Fibroblast of pulmonary artery (primary cell): Measurements from ENCODE around the gene ST3GAL5.
"Not testable (repeated sequence)": the region's sequence is repeated elsewhere in the genome, so short reads cannot be mapped to it uniquely, and the experiment has no call there.

Source experiments
- DNase-seq: peaks from one replicate; pipeline ENCODE4 v3.0.0-alpha.2; 2010; ENCODE audit warnings: low read depth
- H3K4me3 ChIP-seq: replicated peaks from 2 replicates; pipeline ENCODE4 v1.5.1; 2011; ENCODE audit warnings: low read depth, mild to moderate bottlenecking, control low read depth, low read length, moderate library complexity
- TF ChIP-seq, protein P1 (sequence below): IDR thresholded peaks from 2 replicates; pipeline ENCODE4 v1.5.1; 2011; ENCODE audit warnings: mild to moderate bottlenecking, control low read depth, low read length, inconsistent platforms; ENCODE audit errors: missing control alignments

Gene ST3GAL5

DNA sequence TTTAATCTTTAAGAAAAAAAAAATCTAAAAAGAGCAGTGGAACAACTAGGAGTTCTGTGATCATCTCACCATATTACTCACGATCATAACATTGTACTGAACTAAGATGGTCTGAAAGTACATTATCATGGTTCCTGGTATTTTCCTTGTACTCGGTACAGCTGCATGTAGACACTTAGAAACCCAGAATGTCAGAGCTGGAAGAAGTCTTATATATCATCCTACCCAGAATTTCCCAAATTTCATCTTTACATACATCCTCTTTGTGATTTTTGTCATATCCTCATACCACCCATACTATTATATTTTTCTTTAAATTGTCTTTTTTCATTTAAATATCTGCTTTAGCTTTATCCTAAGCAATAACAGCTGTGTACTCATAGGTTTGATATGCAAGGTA, 12.4 kb upstream of the ST3GAL5 start:
- DNase-seq = no peak
- TF ChIP-seq, protein P1, sequence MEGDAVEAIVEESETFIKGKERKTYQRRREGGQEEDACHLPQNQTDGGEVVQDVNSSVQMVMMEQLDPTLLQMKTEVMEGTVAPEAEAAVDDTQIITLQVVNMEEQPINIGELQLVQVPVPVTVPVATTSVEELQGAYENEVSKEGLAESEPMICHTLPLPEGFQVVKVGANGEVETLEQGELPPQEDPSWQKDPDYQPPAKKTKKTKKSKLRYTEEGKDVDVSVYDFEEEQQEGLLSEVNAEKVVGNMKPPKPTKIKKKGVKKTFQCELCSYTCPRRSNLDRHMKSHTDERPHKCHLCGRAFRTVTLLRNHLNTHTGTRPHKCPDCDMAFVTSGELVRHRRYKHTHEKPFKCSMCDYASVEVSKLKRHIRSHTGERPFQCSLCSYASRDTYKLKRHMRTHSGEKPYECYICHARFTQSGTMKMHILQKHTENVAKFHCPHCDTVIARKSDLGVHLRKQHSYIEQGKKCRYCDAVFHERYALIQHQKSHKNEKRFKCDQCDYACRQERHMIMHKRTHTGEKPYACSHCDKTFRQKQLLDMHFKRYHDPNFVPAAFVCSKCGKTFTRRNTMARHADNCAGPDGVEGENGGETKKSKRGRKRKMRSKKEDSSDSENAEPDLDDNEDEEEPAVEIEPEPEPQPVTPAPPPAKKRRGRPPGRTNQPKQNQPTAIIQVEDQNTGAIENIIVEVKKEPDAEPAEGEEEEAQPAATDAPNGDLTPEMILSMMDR = no peak
- no peak overlapping the region for H3K4me3 ChIP-seq

- H3K4me3 ChIP-seq = no peak overlapping the region
- TF ChIP-seq, protein P1 = no peak
- DNase-seq = no peak
These were observed 11.6 kb upstream of the ST3GAL5 start for GRCh38 chr2:85900366-85900765.

DNA sequence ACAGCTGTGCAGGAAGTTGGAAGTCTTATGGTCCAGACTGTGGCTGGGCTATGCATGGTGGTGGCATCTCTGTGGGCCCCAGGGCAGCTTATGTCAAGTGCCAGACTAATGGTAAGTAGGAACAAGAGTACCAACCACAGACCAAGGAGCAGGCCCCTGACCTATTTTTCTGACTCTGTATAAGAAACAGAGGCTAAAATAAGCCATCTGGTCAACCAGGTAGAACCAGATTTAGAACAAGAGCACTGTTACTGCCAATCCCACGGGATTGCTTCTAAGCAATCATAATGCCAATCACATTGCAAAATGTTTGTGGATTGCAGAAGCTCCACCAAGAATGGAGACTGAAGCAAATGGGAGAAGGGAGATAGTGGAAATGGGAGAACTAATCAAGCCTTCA, 11.1 kb upstream of the ST3GAL5 start:
- no peak for DNase-seq
- no peak overlapping the region for H3K4me3 ChIP-seq
- TF ChIP-seq, protein P1 = no peak

DNA sequence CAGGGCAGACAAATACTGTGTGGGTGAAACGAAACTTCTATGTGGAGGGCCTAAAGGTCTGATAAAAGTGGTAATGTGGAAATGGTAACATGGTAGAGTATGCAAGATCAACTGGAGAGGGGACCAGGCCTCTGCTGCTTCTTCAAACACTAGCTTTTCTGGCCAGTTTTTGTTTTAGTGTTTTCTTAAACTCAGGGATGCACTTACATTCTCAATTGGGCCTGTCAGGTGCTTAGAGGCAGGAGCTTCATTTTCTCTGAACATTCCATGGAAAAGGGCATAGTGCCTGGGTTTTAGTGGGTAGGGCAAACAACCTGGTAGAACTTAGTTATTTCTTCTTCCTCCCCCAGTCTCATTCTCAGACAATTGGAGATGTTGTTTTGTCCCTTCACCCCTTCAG, 10.5 kb upstream of the ST3GAL5 start:
- no peak for DNase-seq
- H3K4me3 ChIP-seq = no peak overlapping the region
- TF ChIP-seq, protein P1 = no peak

- TF ChIP-seq, protein P1 = no peak
- H3K4me3 ChIP-seq = no peak overlapping the region
- DNase-seq = no peak
These were observed 10.1 kb upstream of the ST3GAL5 start for GRCh38 chr2:85898881-85899280.

DNA sequence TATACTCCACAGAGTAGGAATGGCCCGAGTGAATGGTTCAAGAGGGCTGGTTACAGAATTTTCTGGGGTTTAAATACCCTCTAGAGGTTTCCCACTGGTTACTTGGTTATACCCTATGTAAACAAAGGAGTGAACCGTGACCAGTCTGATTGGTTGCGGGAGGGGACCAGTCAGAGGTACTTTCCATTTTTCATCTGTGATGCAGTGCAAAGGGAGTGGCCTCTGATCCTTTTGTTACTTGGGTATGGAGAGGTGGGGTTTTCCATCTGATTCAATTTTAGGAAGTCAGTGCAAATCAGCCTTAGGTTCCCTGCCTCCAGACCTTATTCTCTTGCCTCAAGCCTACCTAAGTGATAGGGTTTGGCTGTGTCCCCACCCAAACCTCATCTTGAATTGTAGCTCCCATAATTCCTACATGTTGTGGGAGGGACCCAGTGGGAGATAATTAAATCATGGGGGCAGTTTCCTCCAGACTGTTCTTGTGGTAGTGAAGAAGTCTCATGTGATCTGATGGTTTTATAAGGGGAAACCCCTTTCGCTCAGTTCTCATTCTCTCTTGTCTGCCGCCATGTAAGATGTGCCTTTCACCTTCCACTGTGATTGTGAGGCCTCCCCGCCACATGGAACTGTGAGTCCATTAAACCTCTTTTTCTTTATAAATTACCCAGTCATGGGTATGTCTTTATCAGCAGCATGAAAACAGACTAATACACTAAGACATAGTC, 5.9 kb upstream of the ST3GAL5 start:
- not testable (repeated sequence) for DNase-seq, H3K4me3 ChIP-seq

GRCh38 chr2:85893428-85894258, 4.9 kb upstream of the ST3GAL5 start:
- peak; percentile 79 for DNase-seq
- TF ChIP-seq, protein P1 = no peak
- no peak overlapping the region for H3K4me3 ChIP-seq
